GM12864 (cell line): Measurements from ENCODE around the gene MMGT1.

ENCODE experiments used
- DNase-seq: peaks from one replicate; pipeline ENCODE4 v3.0.0-alpha.2; 2011; ENCODE audit warnings: low read depth
- H3K4me3 ChIP-seq: 2 replicates; pipeline ENCODE4 v1.5.1; 2011; ENCODE audit warnings: mild to moderate bottlenecking, low read depth, low read length, control low read depth
- TF ChIP-seq, protein P1 (sequence below): IDR thresholded peaks from 2 replicates; pipeline ENCODE4 v1.5.1; 2011; ENCODE audit warnings: low read depth, mild to moderate bottlenecking, moderate library complexity, low read length, control low read depth, inconsistent platforms; ENCODE audit errors: missing control alignments

Gene MMGT1

DNA sequence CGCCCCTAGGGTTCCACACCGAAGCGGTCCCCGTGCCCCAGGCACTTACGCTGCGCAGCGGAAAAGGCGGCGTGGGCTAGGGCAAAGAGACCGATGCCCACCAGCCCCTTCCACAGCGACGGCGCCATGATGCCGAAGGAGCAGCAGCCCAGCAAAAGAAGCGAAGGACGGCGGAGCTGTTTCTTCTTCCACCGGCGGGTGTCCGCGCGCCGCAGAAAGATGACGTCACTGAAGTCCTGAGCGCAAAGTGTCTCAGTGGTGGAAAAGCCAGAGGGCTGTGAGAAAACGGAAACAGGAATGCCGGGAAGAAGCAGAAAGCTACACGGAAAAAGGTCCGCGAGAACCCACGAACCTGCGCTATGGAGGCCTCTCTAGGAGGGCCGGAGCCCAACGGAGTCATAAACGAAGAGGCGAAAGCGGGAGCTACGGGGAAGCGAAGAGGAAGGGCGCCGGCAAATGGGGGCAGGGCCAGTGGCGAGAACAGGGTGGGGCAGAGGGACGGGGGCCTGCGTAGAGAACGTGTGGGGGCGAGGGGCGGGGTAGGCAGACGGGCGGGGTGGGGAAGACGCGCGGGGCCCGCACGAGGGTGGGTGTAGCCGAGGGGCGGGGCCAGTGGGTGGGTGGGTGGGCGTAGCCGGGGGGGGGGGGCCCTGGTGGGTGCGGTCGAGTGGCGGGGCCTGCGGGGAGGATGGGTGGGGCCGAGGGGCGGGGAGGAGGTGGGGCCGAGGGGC is at the start of gene MMGT1:
MMGT1 (minus strand) TSS at position 441 of the 731 bp plus-strand sequence; CDS start at position 128, 313 bp downstream.
- peak; percentile 45 for DNase-seq
- TF ChIP-seq, protein P1, sequence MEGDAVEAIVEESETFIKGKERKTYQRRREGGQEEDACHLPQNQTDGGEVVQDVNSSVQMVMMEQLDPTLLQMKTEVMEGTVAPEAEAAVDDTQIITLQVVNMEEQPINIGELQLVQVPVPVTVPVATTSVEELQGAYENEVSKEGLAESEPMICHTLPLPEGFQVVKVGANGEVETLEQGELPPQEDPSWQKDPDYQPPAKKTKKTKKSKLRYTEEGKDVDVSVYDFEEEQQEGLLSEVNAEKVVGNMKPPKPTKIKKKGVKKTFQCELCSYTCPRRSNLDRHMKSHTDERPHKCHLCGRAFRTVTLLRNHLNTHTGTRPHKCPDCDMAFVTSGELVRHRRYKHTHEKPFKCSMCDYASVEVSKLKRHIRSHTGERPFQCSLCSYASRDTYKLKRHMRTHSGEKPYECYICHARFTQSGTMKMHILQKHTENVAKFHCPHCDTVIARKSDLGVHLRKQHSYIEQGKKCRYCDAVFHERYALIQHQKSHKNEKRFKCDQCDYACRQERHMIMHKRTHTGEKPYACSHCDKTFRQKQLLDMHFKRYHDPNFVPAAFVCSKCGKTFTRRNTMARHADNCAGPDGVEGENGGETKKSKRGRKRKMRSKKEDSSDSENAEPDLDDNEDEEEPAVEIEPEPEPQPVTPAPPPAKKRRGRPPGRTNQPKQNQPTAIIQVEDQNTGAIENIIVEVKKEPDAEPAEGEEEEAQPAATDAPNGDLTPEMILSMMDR = no peak
- peak within 1 kb of the TSS; percentile 85 for H3K4me3 ChIP-seq

DNA sequence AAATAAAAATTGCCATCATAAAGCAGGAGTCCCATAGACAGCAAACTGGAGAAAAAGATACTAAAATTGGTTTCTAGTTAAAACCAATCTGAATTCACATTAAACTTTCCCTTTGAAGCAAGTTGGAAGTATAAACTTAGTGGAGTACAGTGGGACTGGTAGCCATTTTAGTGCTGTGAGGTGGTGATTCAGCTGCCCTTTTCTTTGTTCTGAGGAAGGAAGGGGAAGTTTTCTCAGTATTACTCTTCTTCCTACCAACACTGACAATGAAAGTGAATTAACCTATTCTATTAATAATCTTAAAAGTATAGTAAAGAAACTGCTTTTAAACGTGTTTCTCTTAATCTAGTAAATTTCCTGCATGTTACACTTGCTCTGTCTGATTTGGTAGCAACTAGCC is 48.1 kb upstream of the MMGT1 start:
- H3K4me3 ChIP-seq = no peak overlapping the region
- DNase-seq = no peak
- TF ChIP-seq, protein P1 = no peak

DNA sequence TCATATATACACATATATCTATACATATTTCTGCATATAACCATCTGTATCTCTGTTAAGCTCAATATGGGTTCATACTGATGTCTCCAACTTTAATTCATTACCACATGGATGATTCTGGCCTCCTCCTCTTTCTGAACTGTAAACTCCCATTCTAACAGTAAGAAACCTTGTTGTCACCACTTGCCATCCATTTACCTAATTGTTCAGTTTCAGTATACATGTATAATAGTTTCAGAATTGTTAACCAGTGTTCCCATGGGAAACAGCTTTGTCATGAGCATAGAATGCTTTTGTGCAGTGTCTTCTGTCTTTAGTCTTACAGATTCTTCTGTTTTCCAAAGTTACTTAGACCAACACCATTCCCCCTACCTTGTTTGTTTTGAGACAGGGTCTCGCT is 47.4 kb upstream of the MMGT1 start:
- TF ChIP-seq, protein P1 = no peak
- H3K4me3 ChIP-seq = no peak overlapping the region
- DNase-seq = no peak

DNA sequence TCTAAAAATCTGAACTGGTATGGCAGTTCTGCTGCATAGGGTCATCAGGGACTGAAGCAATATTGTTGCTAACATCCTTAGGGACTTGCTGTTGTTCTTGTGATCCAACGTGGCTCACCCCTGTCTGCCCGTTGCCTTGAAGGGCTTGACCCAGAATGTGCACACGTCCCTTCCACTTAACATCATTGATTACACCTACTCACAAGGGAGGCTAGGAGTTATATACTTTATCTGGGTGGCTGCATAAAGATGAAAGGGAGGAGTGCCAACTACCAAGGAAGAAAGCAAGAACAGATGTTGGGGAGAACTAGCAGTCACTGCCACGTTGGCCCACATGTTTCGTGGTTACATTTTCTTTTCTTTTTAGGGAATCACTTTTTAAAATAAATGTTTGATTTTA is 45.4 kb upstream of the MMGT1 start:
- no peak for DNase-seq
- TF ChIP-seq, protein P1 = no peak
- H3K4me3 ChIP-seq = no peak overlapping the region

DNA sequence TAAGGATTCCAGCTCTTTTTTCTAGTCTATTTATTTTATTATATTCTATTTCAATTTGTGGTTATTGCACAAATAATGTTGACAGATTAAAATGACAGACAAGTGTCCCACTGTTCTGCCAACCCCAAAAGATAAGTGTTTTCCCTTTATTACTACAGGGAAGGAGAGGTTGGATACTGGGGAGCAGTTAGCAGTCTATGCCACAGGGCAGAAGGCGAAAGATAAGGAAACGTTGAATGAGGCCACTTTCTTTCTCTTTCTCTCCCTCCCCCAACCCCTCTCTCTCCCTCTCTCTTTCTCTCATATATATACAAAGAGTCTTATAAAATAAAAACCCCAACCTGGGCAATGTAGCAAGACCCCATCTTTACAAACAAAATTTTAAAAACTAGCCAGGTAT is 43.1 kb upstream of the MMGT1 start:
- H3K4me3 ChIP-seq = no peak overlapping the region
- no peak for DNase-seq
- TF ChIP-seq, protein P1 = no peak

DNA sequence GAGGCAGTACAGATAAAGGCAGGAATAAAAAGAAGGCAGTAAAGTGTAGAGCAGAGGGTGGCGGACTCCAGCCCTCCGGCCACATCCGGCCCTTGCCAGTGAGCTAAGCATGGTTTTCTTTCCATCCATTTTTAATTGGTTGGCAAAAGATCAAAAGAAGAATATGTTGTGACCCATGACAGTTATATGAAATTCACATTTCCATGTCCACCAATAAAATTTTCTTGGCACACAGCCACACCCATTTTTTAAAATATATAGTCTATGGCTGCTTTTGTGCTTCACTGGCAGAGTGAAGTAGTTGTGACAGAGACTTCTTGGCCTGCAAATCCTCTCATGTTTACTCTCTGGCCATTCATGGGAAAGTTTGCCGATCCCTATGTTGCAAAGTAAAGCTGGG is 41.2 kb upstream of the MMGT1 start:
- TF ChIP-seq, protein P1 = no peak
- no peak overlapping the region for H3K4me3 ChIP-seq
- no peak for DNase-seq

DNA sequence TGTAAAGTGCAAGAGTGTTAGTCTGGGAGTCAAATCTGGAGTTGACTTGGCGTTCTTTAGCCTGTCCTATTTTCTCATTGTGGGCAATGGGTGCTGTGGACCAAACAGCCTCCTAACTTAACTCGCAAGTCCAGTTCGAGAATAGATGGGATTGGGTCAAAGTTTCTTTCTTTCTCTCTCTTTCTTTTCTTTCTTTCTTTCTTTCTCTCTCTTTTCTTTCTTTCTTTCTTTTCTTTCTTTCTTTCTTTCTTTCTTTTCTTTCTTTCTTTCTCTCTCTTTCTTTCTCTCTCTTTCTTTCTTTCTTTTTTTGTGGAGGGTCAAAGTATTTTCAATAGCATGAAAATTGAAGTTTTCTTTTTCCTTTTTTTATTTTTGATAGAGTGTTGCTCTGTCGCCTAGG is 14.5 kb upstream of the MMGT1 start:
- H3K4me3 ChIP-seq = no peak overlapping the region
- DNase-seq = no peak
- TF ChIP-seq, protein P1 = no peak
